Endothelial cell of umbilical vein (primary cell): ENCODE results near the gene RPS18. TPM values are rescaled to one million over a fixed set of nuclear protein-coding genes. Genes with fewer than 3 reads are reported as not detected.

ENCODE experiments used
- BruUV-seq: library from RNA; stranded (reverse); fragments of 400-500 nt; replicated peaks from 2 replicates; lab custom pipeline; 2021; lab: Mats Ljungman, UMichigan
- CTCF ChIA-PET: fragments of 300-600, 350-600 bp; sonication (Branson Sonifier 250); formaldehyde crosslinking; loops from one replicate; lab custom pipeline; 2021; ENCODE audit warnings: antibody characterized with exemption, inconsistent platforms; lab: Charles Lee
- POLR2A ChIA-PET: fragments of 300-600, 350-600 bp; sonication (Branson Sonifier 250); formaldehyde crosslinking; loops from one replicate; lab custom pipeline; 2021; ENCODE audit warnings: antibody characterized with exemption, inconsistent platforms; lab: Charles Lee
- DNase-seq: peaks from one replicate; pipeline ENCODE4 v3.0.0-alpha.2; 2011; ENCODE audit warnings: low read depth, low spot score
- FAIRE-seq: peaks from 2 replicates; lab custom pipeline; 2011; peaks lifted over from hg19 to GRCh38; lab: Jason Lieb, UNC
- H2AFZ ChIP-seq: 2 replicates; pipeline ENCODE4 v1.6.0; 2012; ENCODE audit warnings: low read depth, low read length, control low read depth, inconsistent platforms
- H3K27ac ChIP-seq: 2 replicates; pipeline ENCODE4 v1.5.1; 2011; ENCODE audit warnings: low read depth, mild to moderate bottlenecking, control low read depth, low read length, moderate library complexity; ENCODE audit not compliant: insufficient read depth
- H3K27me3 ChIP-seq, 2 experiments: 2 replicates each; pipeline versions ENCODE4 v1.6.0 to v1.6.1; 2011; ENCODE audit warnings: low read length in 2 of 2, mixed read lengths in 1 of 2; ENCODE audit not compliant: control insufficient read depth in 2 of 2, insufficient read depth in 2 of 2
- H3K36me3 ChIP-seq, 2 experiments: 2 replicates in 1 of 2; 3 replicates in 1 of 2; pipeline ENCODE4 v1.5.1; 2011; ENCODE audit warnings: low read length in 2 of 2, mild to moderate bottlenecking in 1 of 2, moderate library complexity in 1 of 2; ENCODE audit not compliant: control insufficient read depth in 2 of 2, insufficient read depth in 2 of 2; ENCODE audit errors: extremely low read depth in 1 of 2
- H3K4me1 ChIP-seq: 3 replicates; pipeline ENCODE4 v1.5.1; 2011; ENCODE audit warnings: mild to moderate bottlenecking, low read length; ENCODE audit not compliant: control insufficient read depth, insufficient read depth; ENCODE audit errors: extremely low read depth
- H3K4me2 ChIP-seq: 2 replicates; pipeline ENCODE4 v1.6.1; 2011; ENCODE audit warnings: low read length, control low read depth, mixed read lengths; ENCODE audit not compliant: insufficient read depth
- H3K4me3 ChIP-seq, 3 experiments: fragments of 200-600 bp in 1 of 3; sonication (generic), shearing (Covaris generic) in 1 of 3; replicated peaks in 1 of 3; 2 replicates each; pipeline ENCODE4 v1.5.1; 2011 to 2016; ENCODE audit warnings: control low read depth in 3 of 3, low read length in 3 of 3, mild to moderate bottlenecking in 2 of 3, inconsistent platforms in 1 of 3, low read depth in 1 of 3, moderate library complexity in 1 of 3; ENCODE audit not compliant: insufficient read depth in 1 of 3
- H3K79me2 ChIP-seq: 2 replicates; pipeline ENCODE4 v1.6.0; 2012; ENCODE audit warnings: low read length, inconsistent platforms; ENCODE audit not compliant: control insufficient read depth, insufficient read depth
- H3K9ac ChIP-seq: replicated peaks from 2 replicates; pipeline ENCODE3; 2011; ENCODE audit warnings: low read length, control low read depth; ENCODE audit not compliant: insufficient read depth; ENCODE audit errors: extremely low read depth
- H3K9me1 ChIP-seq: replicated peaks from 3 replicates; pipeline ENCODE4 v1.6.0; 2011; ENCODE audit warnings: mild to moderate bottlenecking, low read length; ENCODE audit not compliant: control insufficient read depth, insufficient read depth; ENCODE audit errors: extremely low read depth
- H3K9me3 ChIP-seq: replicated peaks from 2 replicates; pipeline ENCODE4 v1.5.1; 2012; ENCODE audit warnings: low read length, inconsistent platforms; ENCODE audit not compliant: control insufficient read depth, insufficient read depth
- H4K20me1 ChIP-seq: replicated peaks from 2 replicates; pipeline ENCODE3; 2011; ENCODE audit warnings: mild to moderate bottlenecking, low read length; ENCODE audit not compliant: control insufficient read depth, insufficient read depth; ENCODE audit errors: extremely low read depth
- CTCF ChIP-seq, 2 donors: IDR thresholded peaks; 1 replicate in 1 of 2; 2 replicates in 1 of 2; pipeline ENCODE4 v1.5.1; 2011; ENCODE audit warnings: low read length in 2 of 2, mild to moderate bottlenecking in 2 of 2, moderate library complexity in 2 of 2, control low read depth in 1 of 2, inconsistent platforms in 1 of 2, low read depth in 1 of 2; ENCODE audit not compliant: insufficient read depth in 1 of 2; ENCODE audit errors: extremely low read depth in 1 of 2
- EZH2 ChIP-seq: IDR thresholded peaks from 2 replicates; pipeline ENCODE4 v1.6.1; 2012; ENCODE audit warnings: borderline replicate concordance, low read depth, mild to moderate bottlenecking, moderate library complexity, low read length, inconsistent platforms; ENCODE audit not compliant: severe bottlenecking
- GATA2 ChIP-seq: IDR thresholded peaks from 2 replicates; pipeline ENCODE4 v1.7.0; 2011; ENCODE audit warnings: low read depth, mild to moderate bottlenecking, moderate library complexity, mixed read lengths, low read length; ENCODE audit not compliant: insufficient read length, insufficient read depth
- MYC ChIP-seq: IDR thresholded peaks from one replicate; pipeline ENCODE4 v1.6.1; 2011; ENCODE audit warnings: mild to moderate bottlenecking, low read depth, low read length
- POLR2A ChIP-seq: IDR thresholded peaks from 2 replicates; pipeline ENCODE4 v1.6.1; 2012; ENCODE audit warnings: low read depth, mild to moderate bottlenecking, control low read depth, low read length
- POLR2AphosphoS5 ChIP-seq: IDR thresholded peaks from 2 replicates; pipeline ENCODE4 v1.6.1; 2012; ENCODE audit warnings: low read depth, mild to moderate bottlenecking, control low read depth, low read length, moderate library complexity; ENCODE audit not compliant: insufficient read depth
- dilution Hi-C: fragments of 300-500 bp; cut with MboI; formaldehyde crosslinking; loops from one replicate; pipeline ENCODE4 v1.15.0; 2019; ENCODE audit warnings: low sequenced_read_pairs; ENCODE audit not compliant: extremely low pct_ligation_motif_present
- intact Hi-C: fragments of 100-400 bp; cut with micrococcal nuclease; formaldehyde crosslinking; loops from one replicate; pipeline ENCODE4 v1.10.0; 2022
- polyA plus RNA-seq, 4 experiments: library from polyadenylated mRNA; depleted of rRNA in 3 of 4; stranded (reverse) in 3 of 4; unstranded in 1 of 4; fragments of >200 nt; gene quantifications; 2 replicates each; pipeline versions ENCODE4 v1.2.1 to v1.2.3, GENCODE V29; 2011 to 2012; ENCODE audit warnings: missing spikeins in 1 of 4
- total RNA-seq: library from RNA; stranded (reverse); gene quantifications from 2 replicates; pipeline ENCODE4 v1.2.3, GENCODE V29; 2021
- TF ChIP-seq, protein P1 (sequence below): IDR thresholded peaks from 2 replicates; pipeline ENCODE4 v1.6.1; 2011; ENCODE audit not compliant: insufficient read depth, insufficient read length

Gene RPS18
- total and polyA plus RNA-seq, 2 donors (not counting 3 experiments of a cell fraction or from before 2014, with no cell fraction given), result 2,336 to 5,541 TPM

- FAIRE-seq, result no peak
- no peak for DNase-seq
- Histone ChIP-seq H2AFZ (no peak overlapping the region), H3K79me2 (peaks cover 27% of the 10 kb centered on the region), H3K9me1 (no peaks in the 10 kb centered on the region), H4K20me1 (no peaks in the 10 kb centered on the region), H3K4me1 (peaks cover 13% of the 10 kb centered on the region), H3K27ac (no peak overlapping the region), H3K9ac (no peak overlapping the region), H3K36me3 (peaks cover 9 to 22% of the 10 kb centered on the region in 2 experiments), H3K4me3 (no peak overlapping the region), H3K4me2 (no peak overlapping the region), H3K27me3 (no peaks in the 10 kb centered on the region), H3K9me3 (no peaks in the 10 kb centered on the region)
- no TSS peak for BruUV-seq
- ChIA-PET CTCF (interaction anchor here (0.9 kb wide), 1 partner anchor 10 kb away, joined by 3 read pairs; the partner anchor contains the start of gene B3GALT4), POLR2A (no interaction called here)
- dilution Hi-C loops (no loop called here), intact Hi-C loops (no loop called here)
- TF ChIP-seq CTCF (IDR thresholded peaks at IDR 0.05; ENCODE audit: extremely low read depth in 1 of 2, insufficient read depth in 1 of 2, low read depth in 1 of 2, low read length in 2 of 2) (no peak), MYC (no peak), POLR2A (no peak), EZH2 (no peak), POLR2AphosphoS5 (no peak), GATA2 (no peak)
- TF ChIP-seq, protein P1, sequence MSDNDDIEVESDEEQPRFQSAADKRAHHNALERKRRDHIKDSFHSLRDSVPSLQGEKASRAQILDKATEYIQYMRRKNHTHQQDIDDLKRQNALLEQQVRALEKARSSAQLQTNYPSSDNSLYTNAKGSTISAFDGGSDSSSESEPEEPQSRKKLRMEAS, result no peak
Measured at GRCh38 chr6:33286946-33287914, 15.4 kb downstream of the RPS18 start.
